IPS-NIHi11 (cell line): Measurements from ENCODE around the gene OPA3.
"Not testable (repeated sequence)": the region's sequence is repeated elsewhere in the genome, so short reads cannot be mapped to it uniquely, and the experiment has no call there.

Experiments used
- DNase-seq: peaks from one replicate; pipeline ENCODE4 v3.0.0; 2012; ENCODE audit warnings: mixed read lengths, low spot score

OPA3 gene

DNA sequence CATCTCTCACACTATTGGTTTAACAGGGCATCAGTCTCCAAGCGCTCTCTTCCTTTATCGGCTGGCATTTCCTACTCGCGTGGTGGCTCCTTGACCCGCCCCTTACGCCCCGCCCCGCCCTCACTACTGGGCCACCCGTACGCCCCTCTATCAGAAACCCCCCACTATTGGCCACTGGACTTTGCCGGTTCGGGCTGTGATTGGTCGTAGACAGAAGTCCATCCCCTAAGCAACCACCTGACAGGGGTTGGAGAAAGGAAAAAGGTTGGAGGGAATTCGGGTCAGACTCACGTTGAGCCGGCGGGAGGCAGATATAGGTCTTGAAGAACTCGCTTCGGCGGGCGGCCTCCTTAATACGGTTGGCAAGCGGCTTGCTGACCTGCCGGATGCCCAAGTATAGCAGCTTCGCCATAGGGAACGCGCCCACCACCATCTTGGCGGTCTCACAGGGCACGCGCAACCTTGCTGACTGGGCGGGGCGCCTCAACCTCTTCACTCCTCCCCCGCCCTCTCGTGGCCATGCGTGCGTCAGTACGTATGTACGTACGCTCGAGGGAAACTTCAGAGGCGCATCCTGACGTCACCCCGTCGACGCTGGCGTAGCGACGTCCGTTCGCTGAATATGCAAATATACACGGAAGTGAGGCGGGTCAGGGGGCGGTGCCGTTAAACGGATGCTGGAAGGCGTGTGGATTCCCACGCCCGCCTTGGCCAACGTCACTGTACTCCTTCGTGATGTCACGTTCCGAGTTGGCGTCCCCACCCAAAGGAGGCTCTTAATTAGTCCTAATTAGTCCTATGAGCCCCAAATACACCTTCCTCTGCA is at the start of gene OPA3:
Gene OPA3, minus strand, starts transcription at position 471 of the 826 bp plus-strand sequence. Its CDS starts 38 bp downstream, at position 433.
- DNase-seq: peak; percentile 97

DNA sequence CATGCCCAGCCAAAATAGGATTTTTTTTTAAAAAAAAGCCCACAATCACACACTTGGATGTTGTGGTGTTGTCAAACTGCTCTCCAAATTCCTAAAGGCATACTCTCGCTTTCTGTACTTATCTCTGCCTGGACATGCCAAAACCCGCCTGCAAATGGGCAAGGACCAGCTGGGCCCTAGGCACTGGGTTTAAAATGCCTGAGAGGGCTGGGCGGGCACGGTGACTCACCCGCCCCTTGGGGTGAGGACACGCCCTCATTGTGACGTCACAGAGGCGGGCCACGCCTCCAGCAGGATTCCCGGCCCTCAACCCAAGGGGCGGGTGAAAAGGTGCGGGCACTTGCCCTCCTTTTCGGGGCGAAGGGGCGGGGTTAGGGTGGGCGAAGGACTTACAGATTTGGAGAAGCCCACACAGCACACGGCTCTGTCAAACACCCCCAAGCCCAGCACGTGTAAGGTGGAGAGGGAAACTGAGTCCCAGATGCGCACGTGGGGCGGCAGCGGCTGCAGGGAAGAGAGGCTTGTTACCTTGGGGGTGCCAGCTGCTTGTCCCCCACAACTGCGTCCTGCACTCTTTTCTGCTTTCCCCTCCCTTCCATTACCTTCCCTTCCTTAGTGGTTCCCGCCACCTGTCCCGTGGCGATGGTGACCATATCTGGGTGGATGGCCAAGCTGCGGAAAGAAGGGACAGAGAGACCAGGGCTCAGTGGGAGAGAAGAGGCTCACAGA is 48.0 kb upstream of the OPA3 start:
- peak; percentile 97 for DNase-seq

DNA sequence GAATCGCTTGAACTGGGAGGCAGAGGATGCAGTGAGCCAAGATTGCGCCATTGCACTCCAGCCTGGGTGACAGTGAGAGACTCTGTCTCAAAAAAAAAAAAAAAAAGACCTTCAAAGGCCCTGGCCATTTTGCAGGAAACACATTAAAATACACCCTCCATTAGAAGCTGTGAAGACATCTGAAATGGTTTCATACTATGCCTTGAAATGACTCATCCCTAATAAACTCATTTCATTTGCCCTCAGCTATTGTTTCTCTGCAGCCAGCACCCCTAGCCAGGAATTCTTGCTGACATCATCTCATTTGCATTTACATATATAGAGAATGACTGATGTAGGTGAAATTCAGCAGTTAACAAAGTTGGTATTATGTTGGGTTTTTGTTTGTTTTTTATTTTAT is 45.9 kb upstream of the OPA3 start:
- DNase-seq: no peak

DNA sequence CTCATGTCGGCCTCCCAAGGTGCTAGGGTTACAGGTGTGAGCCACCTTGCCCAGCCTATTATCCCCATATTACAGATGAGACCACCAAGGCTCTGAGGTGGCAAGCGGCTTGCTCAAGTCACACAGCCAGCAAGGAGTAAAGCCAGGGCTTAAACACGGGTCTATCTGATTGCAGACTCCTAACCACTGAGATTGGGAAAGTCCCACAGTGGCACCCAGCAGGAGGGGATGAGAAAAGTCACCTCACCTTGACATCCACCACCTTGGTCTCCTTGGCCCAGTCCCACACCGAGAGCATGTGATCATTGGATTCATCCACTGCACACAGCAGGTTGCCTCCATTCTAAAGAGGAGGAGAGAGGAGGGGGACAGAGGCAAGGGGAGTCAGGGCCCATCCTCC is 45.1 kb upstream of the OPA3 start:
- DNase-seq: no peak

DNA sequence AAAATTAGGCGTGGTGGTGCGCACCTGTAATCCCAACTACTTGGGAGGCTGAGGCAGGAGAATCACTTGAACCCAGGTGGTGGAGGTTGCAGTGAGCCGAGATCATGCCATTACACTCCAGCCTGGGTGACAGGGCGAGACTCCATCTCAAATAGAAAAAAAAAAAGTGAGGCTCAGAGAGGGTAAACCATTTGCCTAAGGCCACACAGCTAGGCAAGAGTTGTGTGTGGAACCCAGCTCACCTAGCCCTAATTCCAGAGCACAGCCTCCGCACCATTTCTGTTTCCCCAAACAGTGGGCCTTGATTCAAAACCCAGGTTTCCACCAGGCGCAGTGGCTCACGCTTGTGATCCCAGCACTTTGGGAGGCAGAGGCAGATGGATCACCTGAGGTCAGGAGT is 43.6 kb upstream of the OPA3 start:
- not testable (repeated sequence) for DNase-seq

DNA sequence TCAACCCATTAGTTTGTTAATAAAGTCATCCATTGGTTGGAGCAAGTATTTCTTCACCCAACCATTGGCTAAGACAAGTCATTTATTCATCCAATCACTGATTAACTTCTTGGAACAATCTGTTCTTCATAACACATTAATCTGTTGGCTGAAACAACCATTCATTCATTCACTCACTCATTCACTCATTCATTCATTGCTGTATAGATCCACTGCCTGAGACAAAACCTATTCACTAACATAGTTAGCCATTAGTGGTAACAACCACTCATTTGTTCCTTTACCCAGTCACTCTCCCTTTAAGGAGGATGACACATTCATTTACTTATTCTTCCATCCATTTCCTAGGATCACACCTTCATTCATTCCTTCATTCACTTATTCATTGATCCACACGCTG is 39.4 kb upstream of the OPA3 start:
- no peak for DNase-seq

DNA sequence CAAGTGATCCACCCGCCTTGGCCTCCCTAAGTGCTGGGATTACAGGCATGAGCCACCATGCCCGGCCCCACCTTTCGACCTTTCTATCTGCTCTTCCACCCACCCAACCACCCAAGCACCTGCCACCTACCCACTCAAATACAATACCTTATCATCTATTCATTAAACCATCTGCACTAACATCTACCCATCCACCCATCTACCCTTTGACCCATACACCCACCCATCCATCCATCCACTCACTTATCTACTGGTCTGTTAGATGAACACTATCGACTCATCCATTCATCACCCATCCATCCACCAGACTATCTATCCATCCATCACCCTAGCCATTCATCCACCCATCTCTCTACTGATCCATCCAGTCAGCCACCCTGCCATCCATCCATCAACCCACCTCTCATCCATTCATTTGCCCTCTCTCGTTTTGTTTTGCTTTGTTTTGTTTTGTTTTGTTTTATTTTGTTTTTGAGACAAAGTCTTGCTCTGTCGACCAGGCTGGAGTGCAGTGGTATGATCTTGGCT is 37.4 kb upstream of the OPA3 start:
- DNase-seq: no peak

DNA sequence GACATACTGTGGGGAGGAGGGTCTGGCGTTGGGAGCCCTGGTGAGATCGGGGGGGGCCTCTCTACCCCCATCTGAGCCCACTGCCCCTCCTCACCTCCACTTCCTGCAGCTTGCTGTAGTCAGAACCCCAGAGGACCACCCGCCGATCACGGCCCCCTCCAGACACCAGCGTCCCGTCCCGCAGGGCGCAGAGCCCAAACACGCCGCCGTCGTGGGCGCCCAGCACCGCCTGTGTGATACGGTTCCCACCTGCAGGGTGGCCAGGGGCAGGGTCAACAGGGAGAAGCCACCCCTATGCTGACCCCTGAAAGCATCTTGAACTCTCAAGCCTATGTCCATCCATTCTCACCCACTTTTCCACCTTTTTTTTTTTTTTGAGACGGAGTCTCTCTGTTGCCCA is 36.8 kb upstream of the OPA3 start:
- DNase-seq: no peak

DNA sequence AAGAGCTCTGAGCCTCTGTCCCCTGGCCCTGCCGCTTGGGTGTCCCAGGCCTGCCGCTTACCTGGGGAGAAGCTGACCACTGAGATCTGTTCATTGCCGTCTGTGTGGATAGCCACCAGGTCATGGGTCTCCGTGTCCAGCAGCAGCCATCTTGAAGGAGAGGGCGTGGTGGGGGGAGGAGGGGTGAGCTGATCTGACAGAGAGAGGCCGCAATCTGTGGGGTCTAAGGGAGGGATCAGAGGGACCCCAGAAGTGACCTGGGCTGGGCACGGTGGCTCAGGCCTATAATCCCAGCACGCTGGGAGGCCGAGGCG is 32.1 kb upstream of the OPA3 start:
- no peak for DNase-seq

DNA sequence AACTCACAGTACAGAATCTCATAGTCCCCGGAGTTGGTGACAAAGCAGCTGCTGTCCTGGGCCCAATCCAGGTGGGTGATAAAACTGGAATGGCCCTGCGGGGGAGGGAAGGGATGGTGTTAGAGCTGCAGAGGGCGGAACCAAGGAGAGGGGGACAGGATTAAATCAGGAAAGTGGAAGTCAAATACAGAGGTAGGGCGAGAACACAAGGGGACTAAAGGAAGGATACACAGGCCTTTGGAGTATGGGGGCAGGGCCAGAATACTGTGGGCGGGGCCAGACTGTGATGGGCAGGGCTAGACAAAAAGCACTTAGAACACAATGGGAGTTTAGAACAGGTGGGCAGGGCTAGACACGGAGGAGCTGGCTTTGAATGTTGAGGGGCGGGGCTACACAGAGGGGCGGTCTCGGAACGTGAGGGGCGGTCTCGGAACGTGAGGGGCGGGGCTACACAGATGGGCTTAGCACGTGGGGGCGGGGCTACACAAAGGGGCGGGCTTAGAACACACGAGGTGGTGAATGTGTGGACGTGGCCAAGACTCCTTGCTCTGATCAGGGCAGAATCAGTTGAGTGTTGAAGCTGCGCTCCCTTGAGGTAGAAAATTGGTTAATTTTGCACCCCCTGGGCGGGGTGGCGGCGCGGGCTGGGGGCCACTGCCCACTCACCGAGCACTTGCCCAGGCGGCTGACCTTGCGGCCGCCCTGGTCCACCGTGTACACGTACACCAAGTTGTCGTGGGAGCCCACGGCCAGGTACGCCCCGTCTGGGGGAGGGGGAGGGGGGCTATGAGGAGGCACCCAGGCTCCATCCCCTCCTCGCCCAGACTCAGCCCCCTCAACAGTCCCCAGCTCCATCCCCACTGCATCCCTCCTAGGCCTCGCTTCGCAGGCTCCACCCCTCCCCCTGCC is 31.4 kb upstream of the OPA3 start:
- DNase-seq: peak; percentile 95

DNA sequence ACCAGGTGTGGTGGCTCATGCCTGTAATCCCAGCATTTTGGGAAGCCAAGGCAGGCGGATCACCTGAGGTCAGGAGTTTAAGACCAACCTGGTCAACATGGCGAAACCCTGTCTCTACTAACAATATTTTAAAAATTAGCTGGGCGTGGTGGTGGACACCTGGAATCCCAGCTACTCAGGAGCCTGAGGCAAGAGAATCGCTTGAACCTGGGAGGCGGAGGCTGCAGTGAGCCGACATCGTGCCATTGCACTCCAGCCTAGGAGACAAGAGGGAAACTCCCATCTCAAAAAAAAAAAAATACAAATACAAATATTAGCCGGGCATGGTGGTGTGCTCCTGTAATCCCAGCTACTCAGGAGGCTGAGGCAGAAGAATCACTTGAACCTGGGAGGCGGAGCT is 30.5 kb upstream of the OPA3 start:
- DNase-seq: not testable (repeated sequence)

DNA sequence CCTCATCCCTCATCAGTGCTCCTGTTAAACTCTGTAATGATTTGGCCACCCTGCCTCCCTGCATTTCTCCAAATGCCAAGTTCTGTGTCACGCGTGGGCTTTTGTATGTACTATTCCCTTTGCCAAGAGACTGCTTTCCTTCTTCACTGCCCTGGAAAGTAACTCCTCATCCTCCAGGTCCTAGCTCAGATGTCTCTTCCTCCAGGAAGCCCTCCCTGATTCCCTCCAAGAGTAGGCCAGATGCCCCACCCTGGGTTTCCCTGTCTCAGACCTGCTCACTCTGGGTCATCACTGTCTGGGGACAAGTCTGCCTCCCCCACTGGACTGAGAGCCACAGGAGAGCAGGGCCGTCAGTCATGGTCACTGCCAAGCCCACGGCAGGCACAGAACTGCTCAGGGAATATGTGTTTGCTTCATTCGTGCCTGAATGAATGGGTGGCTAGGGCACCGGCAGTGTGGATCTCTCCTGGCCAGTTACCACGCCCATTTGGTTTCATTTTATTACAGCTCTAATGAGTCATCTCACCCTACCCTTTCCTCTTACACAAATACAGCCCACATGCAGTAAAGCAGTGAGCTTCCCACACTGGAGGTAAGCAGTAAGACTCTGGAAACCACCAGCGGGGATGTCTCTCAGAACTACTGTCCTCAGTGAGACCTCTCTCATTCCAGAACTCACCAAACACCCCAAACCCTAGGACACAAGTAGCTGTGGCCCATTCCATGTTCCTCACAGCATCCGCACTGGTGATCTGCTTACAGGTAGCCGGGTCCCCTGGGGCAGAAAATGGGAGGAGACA is 29.5 kb upstream of the OPA3 start:
- DNase-seq: no peak

DNA sequence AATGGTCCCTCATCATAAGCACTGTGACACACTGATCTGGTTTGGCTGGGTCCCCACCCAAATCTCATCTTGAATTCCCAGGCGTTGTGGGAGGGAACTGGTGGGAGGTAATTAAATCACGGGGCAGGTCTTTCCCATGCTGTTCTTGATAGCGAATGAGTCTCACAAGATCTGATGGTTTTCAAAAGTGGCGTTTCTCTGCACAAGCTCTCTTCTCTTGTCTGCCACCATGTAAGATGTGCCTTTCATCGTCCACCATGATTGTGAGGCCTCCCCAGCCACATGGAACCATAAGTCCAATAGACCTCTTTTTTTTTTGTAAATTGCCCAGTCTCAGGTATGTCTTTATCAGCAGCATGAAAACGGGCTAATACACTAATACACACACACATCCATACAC is 24.3 kb upstream of the OPA3 start:
- no peak for DNase-seq

DNA sequence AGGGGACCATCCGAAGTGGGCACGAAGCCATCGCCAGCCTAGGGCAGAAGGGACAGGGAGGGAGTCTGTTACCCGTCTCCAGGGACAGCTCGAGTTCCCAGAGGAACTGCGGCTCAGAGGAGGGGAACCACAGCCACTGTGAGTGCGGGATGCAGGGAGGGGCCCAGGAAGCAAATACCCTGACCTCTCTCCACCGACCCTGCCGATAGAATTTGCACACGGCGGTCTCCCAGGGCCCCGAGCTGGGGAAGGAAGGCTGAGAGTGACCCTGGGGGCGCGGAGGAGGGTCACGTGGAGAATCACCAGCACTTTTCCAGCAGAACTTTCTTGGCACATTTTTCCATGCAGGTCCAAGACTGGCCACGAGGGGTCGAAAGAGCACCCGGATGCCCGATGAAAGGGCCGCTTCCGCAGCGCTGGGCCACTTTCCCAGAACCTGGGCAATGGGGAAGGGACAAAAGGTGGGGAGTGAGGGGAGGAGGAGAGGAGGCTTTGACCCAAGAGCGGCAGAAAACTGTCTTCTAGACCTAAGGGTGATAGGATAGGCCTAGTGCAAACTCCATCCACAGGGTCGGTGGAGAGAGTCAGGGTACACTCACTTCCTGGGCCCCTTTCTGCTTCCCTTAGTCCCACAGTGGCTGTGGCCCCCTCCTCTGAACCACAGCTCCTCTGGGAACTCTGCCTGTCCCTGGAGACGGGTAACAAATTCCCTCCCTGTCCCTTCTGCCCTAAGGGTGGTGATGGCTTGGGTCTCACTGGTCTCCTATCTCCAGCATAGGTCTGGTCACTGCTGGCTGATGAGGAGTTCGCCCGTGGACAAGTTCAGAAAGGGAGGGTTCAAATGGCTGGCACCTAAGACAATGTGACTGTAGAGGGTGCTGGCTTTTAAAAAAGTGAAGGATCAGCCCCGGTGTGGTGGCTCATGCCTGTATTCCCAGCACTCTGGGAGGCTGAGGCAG is 22.7 kb upstream of the OPA3 start:
- peak; percentile 76 for DNase-seq

DNA sequence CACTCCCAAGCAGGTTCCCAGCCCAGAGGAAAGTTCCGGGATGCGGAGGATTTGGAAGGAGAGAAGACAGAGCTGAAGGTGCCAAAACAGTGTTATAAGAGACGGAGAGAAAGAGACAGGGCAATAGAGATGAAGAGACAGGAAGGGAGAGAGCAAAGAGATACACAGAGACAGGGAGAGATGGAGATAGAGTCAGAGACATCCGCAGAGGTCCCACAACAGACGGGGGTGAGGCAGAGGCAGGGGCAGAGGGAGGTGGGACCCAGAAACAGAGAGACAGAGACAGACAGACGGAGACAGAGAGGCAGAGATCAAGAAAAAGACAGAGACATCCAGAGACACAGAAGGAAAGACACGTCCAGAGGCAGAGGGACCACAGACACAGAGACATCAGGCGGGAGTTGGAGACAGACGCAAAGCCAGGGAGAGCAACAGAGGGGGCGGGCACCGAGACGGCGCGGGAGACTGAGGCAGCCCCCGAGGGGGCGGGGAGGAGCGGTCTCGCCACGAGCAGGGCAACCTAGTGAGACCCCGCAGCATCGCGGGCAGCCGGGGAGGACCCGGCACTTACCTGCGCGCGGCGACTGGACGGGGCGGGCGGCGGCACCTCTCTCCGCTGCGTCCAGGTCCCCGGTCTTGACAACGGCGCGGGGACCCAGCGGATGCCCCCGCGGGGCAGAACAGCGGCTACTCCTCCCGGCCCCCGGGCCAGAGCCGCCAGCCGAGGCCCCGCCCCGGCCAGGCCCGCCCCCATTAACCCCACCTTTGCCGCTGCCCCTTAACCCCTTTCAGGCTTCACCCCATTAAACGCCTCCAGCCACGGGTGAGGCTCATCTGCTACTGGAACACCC is 17.1 kb upstream of the OPA3 start, which contains the start of gene GPR4:
Gene GPR4, minus strand, starts transcription at position 689 of the 851 bp plus-strand sequence. CDS start 10,346 bp downstream, outside the sequence.
- peak; percentile 95 for DNase-seq

DNA sequence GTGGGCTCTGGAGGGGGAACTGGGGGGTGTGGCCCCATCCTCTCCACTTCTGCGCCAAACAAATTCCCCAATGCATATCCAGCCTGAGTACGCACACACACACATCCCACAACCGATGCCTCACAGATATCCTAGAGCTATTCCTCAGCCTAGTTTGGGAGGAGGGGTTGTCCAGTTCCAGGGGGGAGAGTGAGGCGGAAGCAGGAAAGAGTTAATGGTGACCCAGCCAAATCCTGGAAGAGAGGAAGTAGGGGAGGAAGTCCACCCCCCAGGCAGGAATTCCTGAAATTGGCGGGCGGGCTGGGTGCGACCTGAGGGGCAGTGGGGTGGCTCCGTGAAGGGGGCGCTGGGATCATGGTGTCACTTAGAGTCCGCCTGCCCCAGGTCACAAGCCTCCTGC is 16.5 kb upstream of the OPA3 start:
- no peak for DNase-seq

DNA sequence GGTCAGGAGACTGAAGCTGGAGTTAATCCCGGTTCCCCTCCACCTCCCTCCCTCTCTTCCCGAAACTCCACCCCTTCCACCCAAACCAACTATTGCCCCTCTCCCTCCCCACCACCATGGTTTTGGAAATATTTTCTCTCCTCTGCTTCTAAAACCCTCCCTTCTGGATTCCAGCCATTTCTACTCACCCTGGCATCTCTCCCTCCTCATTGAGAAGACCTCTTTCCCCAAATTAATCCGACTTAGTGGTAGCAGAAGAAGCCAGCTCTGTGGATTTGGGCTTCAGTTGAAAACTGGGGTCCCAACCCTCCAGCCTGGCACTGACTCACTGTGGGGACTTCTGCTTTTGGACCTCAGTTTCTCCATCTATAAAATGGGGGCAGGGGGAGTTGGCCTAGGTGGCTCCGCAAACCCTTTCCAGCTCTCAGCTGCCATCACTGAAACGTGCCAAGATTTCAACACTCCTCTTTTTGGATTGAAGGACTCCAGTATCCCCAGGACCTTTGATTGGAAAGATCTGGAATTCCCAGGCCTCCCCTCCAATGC is 15.8 kb upstream of the OPA3 start:
- no peak for DNase-seq

DNA sequence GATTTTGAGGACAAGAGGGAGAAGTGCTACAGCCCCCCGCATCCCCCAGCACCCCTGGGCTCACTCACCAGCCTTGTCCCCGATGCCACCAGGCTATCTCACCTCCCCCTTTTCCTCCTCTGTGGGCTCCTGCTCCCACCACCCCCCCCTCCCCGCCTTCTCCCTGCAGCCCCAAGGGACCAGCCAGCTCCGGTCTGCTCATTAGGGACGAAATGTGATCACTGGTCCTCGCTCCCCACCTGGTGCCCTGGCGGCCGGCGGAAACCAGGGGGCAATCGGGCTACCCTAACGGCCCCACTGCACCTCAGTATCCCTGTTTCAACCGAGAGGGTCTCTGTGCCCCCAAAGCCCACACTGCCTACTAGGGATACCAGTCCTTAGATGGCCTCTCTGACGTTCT is 14.7 kb upstream of the OPA3 start:
- DNase-seq: no peak
